ENCODE measurements around the gene MYT1.

DNA sequence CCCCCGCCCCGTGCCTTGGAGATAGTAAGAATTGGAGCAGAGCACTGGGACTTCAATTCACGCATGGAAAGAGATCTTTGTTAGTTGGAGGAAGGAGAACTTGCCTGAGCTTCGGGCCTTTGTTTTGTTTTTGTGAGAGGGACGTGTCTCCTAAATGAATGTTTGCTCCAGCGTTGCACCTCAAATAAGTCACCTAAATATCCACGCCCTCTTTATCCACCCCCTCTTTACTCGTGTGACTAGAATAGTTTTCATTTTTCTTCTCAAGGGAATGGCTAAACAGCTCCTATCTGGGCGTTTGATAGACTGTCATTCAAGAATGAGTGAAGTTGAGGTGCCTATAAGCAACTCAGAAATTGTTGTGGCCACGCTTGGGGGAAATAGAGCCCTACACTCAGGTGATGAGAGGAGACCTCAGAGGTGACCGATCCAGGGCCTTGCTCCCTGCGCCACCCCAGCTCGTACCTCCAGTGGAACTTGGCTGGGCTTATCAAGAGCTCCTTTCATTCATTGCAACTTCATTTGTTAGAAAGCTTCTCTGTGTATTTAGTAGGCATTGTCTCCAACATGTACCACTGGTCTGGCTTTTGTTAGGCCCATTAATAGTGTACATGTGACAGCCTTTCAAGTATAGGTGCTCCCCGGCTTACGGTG is 92.2 kb downstream of the MYT1 start:
- TF ChIP-seq CBFB (CRISPR knock-in tag; IDR thresholded peaks at IDR 0.05) (no peak), NFYB (IDR thresholded peaks at IDR 0.05; ENCODE audit: extremely low read depth, insufficient read length) (no peak), POU5F1 (IDR thresholded peaks at IDR 0.05; ENCODE audit: borderline replicate concordance, low read depth, low read length, partially characterized antibody) (no peak), GABPA (tag; conservative IDR thresholded peaks at IDR 0.05; ENCODE audit: low read depth) (no peak)
- TF ChIP-seq, protein P1, sequence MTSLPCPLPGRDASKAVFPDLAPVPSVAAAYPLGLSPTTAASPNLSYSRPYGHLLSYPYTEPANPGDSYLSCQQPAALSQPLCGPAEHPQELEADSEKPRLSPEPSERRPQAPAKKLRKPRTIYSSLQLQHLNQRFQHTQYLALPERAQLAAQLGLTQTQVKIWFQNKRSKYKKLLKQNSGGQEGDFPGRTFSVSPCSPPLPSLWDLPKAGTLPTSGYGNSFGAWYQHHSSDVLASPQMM (CRISPR knock-in tag; IDR thresholded peaks at IDR 0.05) = no peak
